HepG2 (cell line): Measurements from ENCODE around the gene PRSS22. TPM values are rescaled to one million over a fixed set of nuclear protein-coding genes. Genes with fewer than 3 reads are reported as not detected.

Experiments used
- ATF7 ChIP-seq, 2 experiments: fragments of 450-650 bp in 1 of 2; sonication (generic) in 1 of 2; formaldehyde crosslinking in 1 of 2; IDR thresholded peaks; 2 replicates each; pipeline versions ENCODE4 v1.4.0 to v1.6.1; 2016 to 2020; ENCODE audit warnings: antibody characterized with exemption in 1 of 2, mild to moderate bottlenecking in 1 of 2, missing genetic modification reagents in 1 of 2
- ETV6 ChIP-seq: sonication (generic); formaldehyde crosslinking; conservative IDR thresholded peaks from 2 replicates; pipeline ENCODE4 v1.4.0; 2020; ENCODE audit warnings: missing genetic modification reagents
- HOXA5 ChIP-seq: sonication (generic); formaldehyde crosslinking; IDR thresholded peaks from 2 replicates; pipeline ENCODE4 v1.4.0; 2020; ENCODE audit warnings: missing genetic modification reagents
- JUN ChIP-seq: sonication (generic); formaldehyde crosslinking; IDR thresholded peaks from 2 replicates; pipeline ENCODE4 v1.4.0; 2020; ENCODE audit warnings: mild to moderate bottlenecking, missing genetic modification reagents
- NFE2 ChIP-seq: sonication (generic); formaldehyde crosslinking; IDR thresholded peaks from 2 replicates; pipeline ENCODE4 v1.4.0; 2020; ENCODE audit warnings: missing genetic modification reagents
- PLSCR1 ChIP-seq: sonication (generic); formaldehyde crosslinking; IDR thresholded peaks from 2 replicates; pipeline ENCODE4 v1.5.0; 2020; ENCODE audit warnings: missing genetic modification reagents, mild to moderate bottlenecking, borderline replicate concordance
- POLR2AphosphoS5 ChIP-seq: IDR thresholded peaks from 2 replicates; pipeline ENCODE4 v1.6.1; 2012; ENCODE audit warnings: low read depth, low read length
- RFX5 ChIP-seq: IDR thresholded peaks from 2 replicates; pipeline ENCODE4 v1.6.1; 2011; ENCODE audit warnings: low read depth, low read length, improper control_type of control experiment
- SAP130 ChIP-seq: IDR thresholded peaks from 2 replicates; pipeline ENCODE4 v1.6.1; 2016; ENCODE audit warnings: low read depth
- SSRP1 ChIP-seq: IDR thresholded peaks from 2 replicates; pipeline ENCODE4 v1.6.1; 2016; ENCODE audit warnings: control low read depth
- TP53 ChIP-seq: sonication (generic); formaldehyde crosslinking; conservative IDR thresholded peaks from 2 replicates; pipeline ENCODE4 v1.4.0; 2020; ENCODE audit warnings: missing genetic modification reagents
- ZBTB26 ChIP-seq: IDR thresholded peaks from 2 replicates; pipeline ENCODE4 v1.6.1; 2016; ENCODE audit warnings: missing compliant biosample characterization, missing genetic modification reagents, borderline replicate concordance
- ZFP36L2 ChIP-seq: sonication (generic); formaldehyde crosslinking; IDR thresholded peaks from 2 replicates; pipeline ENCODE4 v1.4.0; 2020; ENCODE audit warnings: missing genetic modification reagents
- ZNF501 ChIP-seq: sonication (generic); formaldehyde crosslinking; IDR thresholded peaks from 2 replicates; pipeline ENCODE4 v1.5.1; 2020; ENCODE audit warnings: mild to moderate bottlenecking, moderate library complexity, missing genetic modification reagents
- ZNF552 ChIP-seq: sonication (generic); formaldehyde crosslinking; IDR thresholded peaks from 2 replicates; pipeline ENCODE4 v1.9.0; 2022; ENCODE audit warnings: missing genetic modification reagents, mild to moderate bottlenecking, borderline replicate concordance
- ZNF580 ChIP-seq: IDR thresholded peaks from 2 replicates; pipeline ENCODE4 v1.6.1; 2016; ENCODE audit warnings: low read depth, borderline replicate concordance
- ZNF639 ChIP-seq: conservative IDR thresholded peaks from 2 replicates; pipeline ENCODE4 v1.6.1; 2018; ENCODE audit warnings: missing genetic modification reagents
- polyA plus RNA-seq, 8 experiments: library from polyadenylated mRNA; depleted of rRNA in 3 of 8; stranded (reverse) in 7 of 8; unstranded in 1 of 8; fragments of >200 nt; fragmentation: Illumina TruSeq in 4 of 8; extraction: Trizol in 4 of 8; gene quantifications; 2 replicates each; pipeline versions ENCODE4 v1.2.1 to v1.2.3, GENCODE V29; 2011 to 2016; ENCODE audit warnings: low read depth in 4 of 8, missing spikeins in 1 of 8, mixed read lengths in 1 of 8; ENCODE audit not compliant: insufficient read depth in 1 of 8
- total RNA-seq, 5 experiments: library from RNA; depleted of rRNA; stranded (reverse); fragments of >200 nt; fragmentation: Illumina TruSeq; extraction: Trizol; gene quantifications; 2 replicates each; pipeline ENCODE4 v1.2.3, GENCODE V29; 2016; ENCODE audit warnings: low read depth in 1 of 5

The PRSS22 gene
- total and polyA plus RNA-seq, 2 of the 13 experiments (the other 11 are each of a cell fraction or from before 2014, with no cell fraction given): 0.24 to 0.32 TPM

- TF ChIP-seq SAP130 (CRISPR knock-in tag) (peak; percentile 77), ZBTB26 (CRISPR knock-in tag) (no peak; the same call in 1 of the 2 replicates), ATF7 (IDR thresholded peaks at IDR 0.05) (no peak), ATF7 (CRISPR knock-in tag; IDR thresholded peaks at IDR 0.05) (0 out of 2 replicates have a peak, but pooled peaks have one; percentile 47), ZNF501 (CRISPR knock-in tag) (0 out of 2 replicates have a peak, but pooled peaks have one; percentile 4), POLR2AphosphoS5 (peak; percentile 49), RFX5 (peak; percentile 64), PLSCR1 (CRISPR knock-in tag) (no peak), ETV6 (CRISPR knock-in tag) (peak; percentile 73), ZNF639 (CRISPR knock-in tag) (peak; percentile 65; the same call in 1 of the 2 replicates), ZNF552 (CRISPR knock-in tag) (no peak), JUN (CRISPR knock-in tag) (0 out of 2 replicates have a peak, but pooled peaks have one; percentile 31), SSRP1 (CRISPR knock-in tag) (no peak), ZFP36L2 (peak; percentile 28; the same call in 1 of the 2 replicates), TP53 (0 out of 2 replicates have a peak, but pooled peaks have one; percentile 70), ZNF580 (peak; percentile 44), NFE2 (CRISPR knock-in tag) (no peak), HOXA5 (CRISPR knock-in tag) (0 out of 2 replicates have a peak, but pooled peaks have one; percentile 57)
Observed at GRCh38 chr16:2882650-2883457, 24.9 kb upstream of the PRSS22 start, which contains the start of gene FLYWCH2 (continued).
